GM23338 (cell line): ENCODE data around the gene TIMP3.

Experiments used
- CREB1 ChIP-seq: fragments of 250-450 bp; sonication (Bioruptor Pico); IDR thresholded peaks from 2 replicates; pipeline ENCODE4 v1.5.0; 2020; ENCODE audit warnings: low read depth, mild to moderate bottlenecking, moderate library complexity
- EZH2 ChIP-seq: fragments of 200-600 bp; sonication (generic); IDR thresholded peaks from one replicate; pipeline ENCODE4 v1.8.0; 2017; ENCODE audit warnings: antibody characterized with exemption, mild to moderate bottlenecking, low read depth; ENCODE audit not compliant: unreplicated experiment
- EZH2phosphoT487 ChIP-seq: fragments of 200-600 bp; sonication (generic); IDR thresholded peaks from one replicate; pipeline ENCODE4 v1.8.1; 2018; ENCODE audit warnings: antibody characterized with exemption; ENCODE audit not compliant: unreplicated experiment
- JUNB ChIP-seq: IDR thresholded peaks from one replicate; pipeline ENCODE4 v1.6.1; 2016; ENCODE audit warnings: antibody characterized with exemption; ENCODE audit not compliant: unreplicated experiment
- POLR2AphosphoS5 ChIP-seq: IDR thresholded peaks from 2 replicates; pipeline ENCODE4 v1.6.1; 2016; ENCODE audit warnings: antibody characterized with exemption, low read depth
- ZNF114 ChIP-seq: fragments of 250-450 bp; sonication (Bioruptor Pico); IDR thresholded peaks from 2 replicates; pipeline ENCODE4 v1.5.0; 2020; ENCODE audit warnings: mild to moderate bottlenecking, moderate library complexity
- ZNF331 ChIP-seq: fragments of 250-450 bp; sonication (Bioruptor Pico); IDR thresholded peaks from 2 replicates; pipeline ENCODE4 v1.5.0; 2020; ENCODE audit warnings: low read depth, mild to moderate bottlenecking, moderate library complexity
- TF ChIP-seq, protein P1 (sequence below): IDR thresholded peaks from one replicate; pipeline ENCODE4 v1.6.1; 2018; ENCODE audit warnings: antibody characterized with exemption; ENCODE audit not compliant: unreplicated experiment
- TF ChIP-seq, protein P2 (sequence below), 2 experiments: fragments of 200-600 bp in 1 of 2; sonication (generic) in 1 of 2; conservative IDR thresholded peaks; 2 replicates each; pipeline versions ENCODE4 v1.5.1 to v1.6.1; 2016 to 2017; ENCODE audit warnings: antibody characterized with exemption in 2 of 2, low read depth in 2 of 2, mild to moderate bottlenecking in 2 of 2, moderate library complexity in 1 of 2
- TF ChIP-seq, protein P3 (sequence below): IDR thresholded peaks from 2 replicates; pipeline ENCODE4 v1.6.1; 2016; ENCODE audit warnings: antibody characterized with exemption

DNA sequence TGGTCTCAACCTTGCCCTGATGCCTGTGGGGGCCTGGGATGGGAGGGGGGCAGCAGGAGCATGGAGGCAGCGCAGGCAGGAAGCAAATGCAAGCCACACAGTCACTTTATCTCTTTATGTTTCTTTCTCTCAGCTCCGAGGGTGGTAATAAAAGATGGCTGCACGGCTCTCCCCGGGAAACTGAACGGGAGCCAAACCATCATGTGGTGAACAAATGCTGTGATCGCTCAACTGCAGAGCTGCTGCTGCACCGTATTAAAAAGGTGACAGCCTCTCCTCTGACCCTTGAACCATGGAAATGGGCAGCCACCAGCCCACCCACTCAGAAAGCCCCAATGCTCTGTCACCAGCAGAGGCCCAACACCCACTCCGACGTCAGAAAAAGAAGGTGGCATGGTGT, 110.0 kb downstream of the TIMP3 start:
- TF ChIP-seq EZH2phosphoT487 (no peak), CREB1 (CRISPR knock-in tag) (no peak), POLR2AphosphoS5 (no peak), EZH2 (no peak), ZNF114 (no peak), JUNB (no peak), ZNF331 (CRISPR knock-in tag) (no peak)
- TF ChIP-seq, protein P1, sequence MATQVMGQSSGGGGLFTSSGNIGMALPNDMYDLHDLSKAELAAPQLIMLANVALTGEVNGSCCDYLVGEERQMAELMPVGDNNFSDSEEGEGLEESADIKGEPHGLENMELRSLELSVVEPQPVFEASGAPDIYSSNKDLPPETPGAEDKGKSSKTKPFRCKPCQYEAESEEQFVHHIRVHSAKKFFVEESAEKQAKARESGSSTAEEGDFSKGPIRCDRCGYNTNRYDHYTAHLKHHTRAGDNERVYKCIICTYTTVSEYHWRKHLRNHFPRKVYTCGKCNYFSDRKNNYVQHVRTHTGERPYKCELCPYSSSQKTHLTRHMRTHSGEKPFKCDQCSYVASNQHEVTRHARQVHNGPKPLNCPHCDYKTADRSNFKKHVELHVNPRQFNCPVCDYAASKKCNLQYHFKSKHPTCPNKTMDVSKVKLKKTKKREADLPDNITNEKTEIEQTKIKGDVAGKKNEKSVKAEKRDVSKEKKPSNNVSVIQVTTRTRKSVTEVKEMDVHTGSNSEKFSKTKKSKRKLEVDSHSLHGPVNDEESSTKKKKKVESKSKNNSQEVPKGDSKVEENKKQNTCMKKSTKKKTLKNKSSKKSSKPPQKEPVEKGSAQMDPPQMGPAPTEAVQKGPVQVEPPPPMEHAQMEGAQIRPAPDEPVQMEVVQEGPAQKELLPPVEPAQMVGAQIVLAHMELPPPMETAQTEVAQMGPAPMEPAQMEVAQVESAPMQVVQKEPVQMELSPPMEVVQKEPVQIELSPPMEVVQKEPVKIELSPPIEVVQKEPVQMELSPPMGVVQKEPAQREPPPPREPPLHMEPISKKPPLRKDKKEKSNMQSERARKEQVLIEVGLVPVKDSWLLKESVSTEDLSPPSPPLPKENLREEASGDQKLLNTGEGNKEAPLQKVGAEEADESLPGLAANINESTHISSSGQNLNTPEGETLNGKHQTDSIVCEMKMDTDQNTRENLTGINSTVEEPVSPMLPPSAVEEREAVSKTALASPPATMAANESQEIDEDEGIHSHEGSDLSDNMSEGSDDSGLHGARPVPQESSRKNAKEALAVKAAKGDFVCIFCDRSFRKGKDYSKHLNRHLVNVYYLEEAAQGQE = no peak
- TF ChIP-seq, protein P2, sequence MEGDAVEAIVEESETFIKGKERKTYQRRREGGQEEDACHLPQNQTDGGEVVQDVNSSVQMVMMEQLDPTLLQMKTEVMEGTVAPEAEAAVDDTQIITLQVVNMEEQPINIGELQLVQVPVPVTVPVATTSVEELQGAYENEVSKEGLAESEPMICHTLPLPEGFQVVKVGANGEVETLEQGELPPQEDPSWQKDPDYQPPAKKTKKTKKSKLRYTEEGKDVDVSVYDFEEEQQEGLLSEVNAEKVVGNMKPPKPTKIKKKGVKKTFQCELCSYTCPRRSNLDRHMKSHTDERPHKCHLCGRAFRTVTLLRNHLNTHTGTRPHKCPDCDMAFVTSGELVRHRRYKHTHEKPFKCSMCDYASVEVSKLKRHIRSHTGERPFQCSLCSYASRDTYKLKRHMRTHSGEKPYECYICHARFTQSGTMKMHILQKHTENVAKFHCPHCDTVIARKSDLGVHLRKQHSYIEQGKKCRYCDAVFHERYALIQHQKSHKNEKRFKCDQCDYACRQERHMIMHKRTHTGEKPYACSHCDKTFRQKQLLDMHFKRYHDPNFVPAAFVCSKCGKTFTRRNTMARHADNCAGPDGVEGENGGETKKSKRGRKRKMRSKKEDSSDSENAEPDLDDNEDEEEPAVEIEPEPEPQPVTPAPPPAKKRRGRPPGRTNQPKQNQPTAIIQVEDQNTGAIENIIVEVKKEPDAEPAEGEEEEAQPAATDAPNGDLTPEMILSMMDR (conservative IDR thresholded peaks at IDR 0.05; ENCODE audit: low read depth in 2 of 2) = no peak
- TF ChIP-seq, protein P3, sequence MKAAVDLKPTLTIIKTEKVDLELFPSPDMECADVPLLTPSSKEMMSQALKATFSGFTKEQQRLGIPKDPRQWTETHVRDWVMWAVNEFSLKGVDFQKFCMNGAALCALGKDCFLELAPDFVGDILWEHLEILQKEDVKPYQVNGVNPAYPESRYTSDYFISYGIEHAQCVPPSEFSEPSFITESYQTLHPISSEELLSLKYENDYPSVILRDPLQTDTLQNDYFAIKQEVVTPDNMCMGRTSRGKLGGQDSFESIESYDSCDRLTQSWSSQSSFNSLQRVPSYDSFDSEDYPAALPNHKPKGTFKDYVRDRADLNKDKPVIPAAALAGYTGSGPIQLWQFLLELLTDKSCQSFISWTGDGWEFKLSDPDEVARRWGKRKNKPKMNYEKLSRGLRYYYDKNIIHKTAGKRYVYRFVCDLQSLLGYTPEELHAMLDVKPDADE = no peak
